ENCODE measurements around the gene CSRP3. TPM values are rescaled to one million over a fixed set of nuclear protein-coding genes. Genes with fewer than 3 reads are reported as not detected.

CSRP3 gene
- under 1 TPM; 0.11 to 0.37 TPM for polyA plus RNA-seq

GRCh38 chr11:19201737-19202605, at the start of gene CSRP3:
CSRP3 (minus strand) TSS chr11:19201983; CDS start chr11:19192448, 9,535 bp downstream.
- Histone ChIP-seq H3K9me3 (ENCODE audit: control insufficient read depth in 2 of 2, insufficient read depth in 1 of 2, low read depth in 1 of 2, low read length in 1 of 2) (no peaks in the 10 kb centered on the region), H3K36me3 (ENCODE audit: control insufficient read depth in 2 of 2, insufficient read depth in 2 of 2, low read length in 1 of 2) (no peaks in the 10 kb centered on the region), H3K27me3 (ENCODE audit: control insufficient read depth in 1 of 2, insufficient read depth in 2 of 2, low read length in 2 of 2) (no peaks in the 10 kb centered on the region), H3K4me1 (ENCODE audit: control insufficient read depth in 2 of 2, insufficient read depth in 2 of 2, low read length in 1 of 2) (peaks cover 0 to 2% of the 10 kb centered on the region in 2 donors), H3K27ac (ENCODE audit: low read depth in 2 of 2, low read length in 1 of 2) (no peak within 1 kb of the TSS), H3K4me3 (ENCODE audit: low read depth in 1 of 2, low read length in 2 of 2) (no peak within 1 kb of the TSS)
- WGBS, 2 donors = 84 to 88% methylated on average over 7 of the region's 7 CpGs

GRCh38 chr11:19251577-19251976, 49.8 kb upstream of the CSRP3 start:
- Histone ChIP-seq H3K9me3 (ENCODE audit: control insufficient read depth in 2 of 2, insufficient read depth in 1 of 2, low read depth in 1 of 2, low read length in 1 of 2) (no peaks in the 10 kb centered on the region), H3K4me3 (ENCODE audit: low read depth in 1 of 2, low read length in 2 of 2) (no peak overlapping the region), H3K4me1 (ENCODE audit: control insufficient read depth in 2 of 2, insufficient read depth in 2 of 2, low read length in 1 of 2) (no peaks in the 10 kb centered on the region), H3K36me3 (ENCODE audit: control insufficient read depth in 2 of 2, insufficient read depth in 2 of 2, low read length in 1 of 2) (no peaks in the 10 kb centered on the region), H3K27ac (ENCODE audit: low read depth in 2 of 2, low read length in 1 of 2) (no peak overlapping the region), H3K27me3 (ENCODE audit: control insufficient read depth in 1 of 2, insufficient read depth in 2 of 2, low read length in 2 of 2) (no peaks in the 10 kb centered on the region)

- Histone ChIP-seq H3K4me1 (ENCODE audit: control insufficient read depth in 2 of 2, insufficient read depth in 2 of 2, low read length in 1 of 2) (peaks cover 0 to 10% of the 10 kb centered on the region in 2 donors), H3K36me3 (ENCODE audit: control insufficient read depth in 2 of 2, insufficient read depth in 2 of 2, low read length in 1 of 2) (no peaks in the 10 kb centered on the region), H3K27me3 (ENCODE audit: control insufficient read depth in 1 of 2, insufficient read depth in 2 of 2, low read length in 2 of 2) (no peaks in the 10 kb centered on the region), H3K27ac (ENCODE audit: low read depth in 2 of 2, low read length in 1 of 2) (no peak overlapping the region), H3K9me3 (ENCODE audit: control insufficient read depth in 2 of 2, insufficient read depth in 1 of 2, low read depth in 1 of 2, low read length in 1 of 2) (no peaks in the 10 kb centered on the region), H3K4me3 (ENCODE audit: low read depth in 1 of 2, low read length in 2 of 2) (no peak overlapping the region)
- 94 to 96% methylated on average over 1 of the region's 1 CpG for WGBS, 2 donors
These were observed 45.0 kb upstream of the CSRP3 start for GRCh38 chr11:19246816-19247215.

GRCh38 chr11:19245351-19245750, 43.6 kb upstream of the CSRP3 start:
- WGBS, 2 donors = 81 to 84% methylated on average over 5 of the region's 5 CpGs
- Histone ChIP-seq H3K4me1 (ENCODE audit: control insufficient read depth in 2 of 2, insufficient read depth in 2 of 2, low read length in 1 of 2) (peaks cover 0 to 10% of the 10 kb centered on the region in 2 donors), H3K27me3 (ENCODE audit: control insufficient read depth in 1 of 2, insufficient read depth in 2 of 2, low read length in 2 of 2) (peaks cover 0 to 3% of the 10 kb centered on the region in 2 donors), H3K9me3 (ENCODE audit: control insufficient read depth in 2 of 2, insufficient read depth in 1 of 2, low read depth in 1 of 2, low read length in 1 of 2) (no peaks in the 10 kb centered on the region), H3K36me3 (ENCODE audit: control insufficient read depth in 2 of 2, insufficient read depth in 2 of 2, low read length in 1 of 2) (no peaks in the 10 kb centered on the region), H3K4me3 (ENCODE audit: low read depth in 1 of 2, low read length in 2 of 2) (no peak overlapping the region), H3K27ac (ENCODE audit: low read depth in 2 of 2, low read length in 1 of 2) (peak overlapping the region in 1 of 2 donors; percentile 81)

- no peak overlapping the region for H3K4me3 ChIP-seq (ENCODE audit: low read depth in 1 of 2, low read length in 2 of 2)
- peaks cover 0 to 10% of the 10 kb centered on the region in 2 donors for H3K4me1 ChIP-seq (ENCODE audit: control insufficient read depth in 2 of 2, insufficient read depth in 2 of 2, low read length in 1 of 2)
- no peaks in the 10 kb centered on the region for H3K36me3 ChIP-seq (ENCODE audit: control insufficient read depth in 2 of 2, insufficient read depth in 2 of 2, low read length in 1 of 2)
- H3K9me3 ChIP-seq (ENCODE audit: control insufficient read depth in 2 of 2, insufficient read depth in 1 of 2, low read depth in 1 of 2, low read length in 1 of 2) = no peaks in the 10 kb centered on the region
- peak overlapping the region; percentile 81 to 95 for H3K27ac ChIP-seq (ENCODE audit: low read depth in 2 of 2, low read length in 1 of 2)
- WGBS, 2 donors = 48 to 63% methylated on average over 2 of the region's 2 CpGs
- H3K27me3 ChIP-seq (ENCODE audit: control insufficient read depth in 1 of 2, insufficient read depth in 2 of 2, low read length in 2 of 2) = peaks cover 0 to 3% of the 10 kb centered on the region in 2 donors
These were observed 42.8 kb upstream of the CSRP3 start for GRCh38 chr11:19244621-19245020.

GRCh38 chr11:19244084-19244483, 42.3 kb upstream of the CSRP3 start:
- no peaks in the 10 kb centered on the region for H3K9me3 ChIP-seq (ENCODE audit: control insufficient read depth in 2 of 2, insufficient read depth in 1 of 2, low read depth in 1 of 2, low read length in 1 of 2)
- peaks cover 0 to 10% of the 10 kb centered on the region in 2 donors for H3K4me1 ChIP-seq (ENCODE audit: control insufficient read depth in 2 of 2, insufficient read depth in 2 of 2, low read length in 1 of 2)
- no peak overlapping the region for H3K4me3 ChIP-seq (ENCODE audit: low read depth in 1 of 2, low read length in 2 of 2)
- no peaks in the 10 kb centered on the region for H3K36me3 ChIP-seq (ENCODE audit: control insufficient read depth in 2 of 2, insufficient read depth in 2 of 2, low read length in 1 of 2)
- WGBS, 2 donors = 38 to 45% methylated on average over 6 of the region's 6 CpGs
- peak overlapping the region; percentile 81 to 95 for H3K27ac ChIP-seq (ENCODE audit: low read depth in 2 of 2, low read length in 1 of 2)
- H3K27me3 ChIP-seq (ENCODE audit: control insufficient read depth in 1 of 2, insufficient read depth in 2 of 2, low read length in 2 of 2) = peaks cover 0 to 3% of the 10 kb centered on the region in 2 donors

GRCh38 chr11:19243613-19244012, 41.8 kb upstream of the CSRP3 start:
- peak overlapping the region; percentile 69 to 83 for H3K27ac ChIP-seq (ENCODE audit: low read depth in 2 of 2, low read length in 1 of 2)
- H3K9me3 ChIP-seq (ENCODE audit: control insufficient read depth in 2 of 2, insufficient read depth in 1 of 2, low read depth in 1 of 2, low read length in 1 of 2) = no peaks in the 10 kb centered on the region
- no peaks in the 10 kb centered on the region for H3K36me3 ChIP-seq (ENCODE audit: control insufficient read depth in 2 of 2, insufficient read depth in 2 of 2, low read length in 1 of 2)
- H3K4me1 ChIP-seq (ENCODE audit: control insufficient read depth in 2 of 2, insufficient read depth in 2 of 2, low read length in 1 of 2) = peaks cover 0 to 10% of the 10 kb centered on the region in 2 donors
- peaks cover 0 to 3% of the 10 kb centered on the region in 2 donors for H3K27me3 ChIP-seq (ENCODE audit: control insufficient read depth in 1 of 2, insufficient read depth in 2 of 2, low read length in 2 of 2)
- H3K4me3 ChIP-seq (ENCODE audit: low read depth in 1 of 2, low read length in 2 of 2) = no peak overlapping the region

DNA sequence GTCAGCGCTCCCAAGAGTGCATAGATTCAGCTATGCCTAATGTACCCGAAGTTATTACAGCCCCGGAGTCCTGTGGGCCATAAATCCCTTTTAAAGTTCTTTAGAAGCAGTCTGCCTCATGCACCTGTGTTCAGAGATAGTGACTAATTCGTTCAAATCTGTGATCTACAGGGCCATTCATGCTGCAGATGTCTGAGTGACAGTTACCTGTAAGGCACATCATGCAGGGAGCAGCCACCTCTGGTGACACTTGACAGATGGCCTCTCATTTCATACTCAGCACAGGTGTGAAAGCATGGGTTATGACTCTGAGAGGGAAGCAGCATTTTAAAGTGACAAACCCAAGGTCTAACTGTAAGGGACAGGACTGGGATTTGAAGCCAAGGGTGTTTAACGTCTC, 41.4 kb upstream of the CSRP3 start:
- Histone ChIP-seq H3K27ac (ENCODE audit: low read depth in 2 of 2, low read length in 1 of 2) (peak overlapping the region; percentile 69 to 83), H3K9me3 (ENCODE audit: control insufficient read depth in 2 of 2, insufficient read depth in 1 of 2, low read depth in 1 of 2, low read length in 1 of 2) (no peaks in the 10 kb centered on the region), H3K27me3 (ENCODE audit: control insufficient read depth in 1 of 2, insufficient read depth in 2 of 2, low read length in 2 of 2) (peaks cover 0 to 3% of the 10 kb centered on the region in 2 donors), H3K4me3 (ENCODE audit: low read depth in 1 of 2, low read length in 2 of 2) (no peak overlapping the region), H3K4me1 (ENCODE audit: control insufficient read depth in 2 of 2, insufficient read depth in 2 of 2, low read length in 1 of 2) (peaks cover 0 to 10% of the 10 kb centered on the region in 2 donors), H3K36me3 (ENCODE audit: control insufficient read depth in 2 of 2, insufficient read depth in 2 of 2, low read length in 1 of 2) (no peaks in the 10 kb centered on the region)
- 61 to 66% methylated on average over 5 of the region's 5 CpGs for WGBS, 2 donors

DNA sequence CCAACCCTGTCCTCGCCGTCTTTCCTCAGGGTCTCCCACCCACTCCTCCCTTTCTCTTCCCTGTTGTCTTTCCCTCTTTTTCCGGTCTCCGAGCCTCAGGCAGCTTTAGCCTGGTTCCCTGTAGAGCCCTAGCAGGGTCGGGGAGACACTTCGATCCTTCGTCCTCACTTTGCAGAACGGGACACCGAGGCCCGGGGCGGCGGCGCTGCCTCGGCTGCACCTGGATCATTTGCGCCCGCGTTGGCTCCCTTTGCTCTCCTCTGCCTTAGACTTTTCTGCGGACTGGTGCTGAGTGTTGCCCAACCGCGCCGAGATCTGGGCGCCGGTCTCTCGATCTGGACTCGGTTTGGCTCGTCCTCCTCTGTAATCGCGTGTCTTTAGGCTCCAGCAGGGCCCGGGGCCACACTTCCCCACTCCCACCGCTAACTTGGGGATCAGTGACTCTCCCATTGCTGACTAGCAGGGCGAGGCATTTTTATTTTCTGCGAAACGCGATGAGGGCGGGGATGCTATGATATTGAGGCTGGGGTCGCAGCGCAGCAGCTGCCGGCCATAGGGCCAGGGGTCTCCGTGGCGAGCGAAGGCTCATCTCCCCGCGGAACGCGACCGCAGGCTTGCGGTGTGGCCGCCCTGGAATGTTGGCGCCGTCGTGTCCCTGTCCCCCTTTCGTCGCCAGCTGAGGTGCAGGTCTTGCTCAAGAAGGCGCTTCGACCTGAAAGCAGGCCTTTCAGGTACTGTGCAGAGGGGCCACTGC, 40.6 kb upstream of the CSRP3 start:
- peaks cover 0 to 3% of the 10 kb centered on the region in 2 donors for H3K27me3 ChIP-seq (ENCODE audit: control insufficient read depth in 1 of 2, insufficient read depth in 2 of 2, low read length in 2 of 2)
- no peaks in the 10 kb centered on the region for H3K9me3 ChIP-seq (ENCODE audit: control insufficient read depth in 2 of 2, insufficient read depth in 1 of 2, low read depth in 1 of 2, low read length in 1 of 2)
- H3K27ac ChIP-seq (ENCODE audit: low read depth in 2 of 2, low read length in 1 of 2) = peak overlapping the region; percentile 69 to 83
- 20 to 24% methylated on average over 55 of the region's 55 CpGs for WGBS, 2 donors
- H3K4me3 ChIP-seq (ENCODE audit: low read depth in 1 of 2, low read length in 2 of 2) = peak overlapping the region; percentile 69 to 74
- H3K36me3 ChIP-seq (ENCODE audit: control insufficient read depth in 2 of 2, insufficient read depth in 2 of 2, low read length in 1 of 2) = no peaks in the 10 kb centered on the region
- peaks cover 0 to 10% of the 10 kb centered on the region in 2 donors for H3K4me1 ChIP-seq (ENCODE audit: control insufficient read depth in 2 of 2, insufficient read depth in 2 of 2, low read length in 1 of 2)

Measured in esophagus (tissue), 2 donors.